DOHH2 (cell line): Measurements from ENCODE around the gene TCOF1.

Experiments used
- H3F3A ChIP-seq: fragments of 200-600 bp; sonication (generic), shearing (Covaris generic); 2 replicates; pipeline ENCODE4 v1.6.0; 2016; ENCODE audit warnings: antibody characterized with exemption, mild to moderate bottlenecking; ENCODE audit not compliant: control insufficient read depth, insufficient read depth
- H3K27ac ChIP-seq: fragments of 200-600 bp; sonication (generic); 2 replicates; pipeline ENCODE4 v1.5.1; 2014; ENCODE audit warnings: low read depth, mild to moderate bottlenecking, low read length, moderate library complexity
- H3K27me3 ChIP-seq: fragments of 200-600 bp; sonication (generic); 2 replicates; pipeline ENCODE4 v1.6.1; 2014; ENCODE audit warnings: mild to moderate bottlenecking, low read length, mixed read lengths; ENCODE audit not compliant: control insufficient read depth
- H3K36me3 ChIP-seq: fragments of 200-600 bp; sonication (generic); 2 replicates; pipeline ENCODE4 v1.6.1; 2014; ENCODE audit warnings: mild to moderate bottlenecking, low read length, moderate library complexity, mixed read lengths; ENCODE audit not compliant: control insufficient read depth
- H3K4me1 ChIP-seq: fragments of 200-600 bp; sonication (generic); 2 replicates; pipeline ENCODE4 v1.6.1; 2014; ENCODE audit warnings: mild to moderate bottlenecking, low read length, mixed read lengths; ENCODE audit not compliant: control insufficient read depth
- H3K4me2 ChIP-seq: fragments of 200-600 bp; sonication (generic); 2 replicates; pipeline ENCODE4 v1.6.0; 2014; ENCODE audit warnings: mild to moderate bottlenecking, low read length, moderate library complexity
- H3K4me3 ChIP-seq: fragments of 200-600 bp; sonication (generic); 2 replicates; pipeline ENCODE4 v1.5.1; 2014; ENCODE audit warnings: mild to moderate bottlenecking, low read length, mixed read lengths
- H3K79me2 ChIP-seq: fragments of 200-600 bp; sonication (generic); 2 replicates; pipeline ENCODE4 v1.6.1; 2014; ENCODE audit warnings: mild to moderate bottlenecking, low read length, mixed read lengths; ENCODE audit not compliant: control insufficient read depth
- H3K9me2 ChIP-seq: fragments of 200-600 bp; sonication (generic); replicated peaks from 2 replicates; pipeline ENCODE4 v1.6.1; 2014; ENCODE audit warnings: mild to moderate bottlenecking, low read length, mixed read lengths; ENCODE audit not compliant: control insufficient read depth
- H3K9me3 ChIP-seq: fragments of 200-600 bp; sonication (generic); 2 replicates; pipeline ENCODE4 v1.6.1; 2014; ENCODE audit warnings: antibody characterized with exemption, low read length, mixed read lengths; ENCODE audit not compliant: control insufficient read depth, insufficient read depth
- H4K20me1 ChIP-seq: fragments of 200-600 bp; sonication (generic); 2 replicates; pipeline ENCODE4 v1.6.0; 2014; ENCODE audit warnings: low read depth, mild to moderate bottlenecking, antibody characterized with exemption, low read length, moderate library complexity; ENCODE audit not compliant: control insufficient read depth, insufficient read depth
- CTCF ChIP-seq: fragments of 200-600 bp; sonication (generic); IDR thresholded peaks from one replicate; pipeline ENCODE4 v1.5.1; 2014; ENCODE audit warnings: antibody characterized with exemption, mild to moderate bottlenecking, low read depth, low read length; ENCODE audit not compliant: poor library complexity, severe bottlenecking
- EZH2phosphoT487 ChIP-seq: fragments of 200-600 bp; sonication (generic); IDR thresholded peaks from 2 replicates; pipeline ENCODE4 v1.6.1; 2017; ENCODE audit warnings: borderline replicate concordance, mild to moderate bottlenecking, antibody characterized with exemption, low read length, moderate library complexity, mixed read lengths

The TCOF1 gene

DNA sequence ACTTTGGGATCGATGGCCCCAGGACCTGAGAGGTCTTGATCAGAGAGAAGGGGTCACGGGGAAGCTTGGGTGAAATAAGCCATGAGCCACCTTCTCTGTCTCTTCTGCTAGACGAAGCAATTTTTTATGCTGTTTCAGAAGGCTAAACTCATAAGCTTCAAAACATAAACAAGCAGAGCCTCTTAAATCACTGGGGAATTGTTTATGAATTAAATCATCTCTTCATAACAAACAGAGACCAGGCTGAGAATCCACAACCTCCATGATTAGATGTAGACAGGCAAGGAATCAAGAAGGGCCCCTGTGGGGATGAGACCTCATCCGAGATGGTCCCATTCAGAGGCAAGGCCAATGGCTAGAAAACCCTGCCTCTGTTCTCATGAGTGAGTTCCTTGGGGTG is 21.7 kb upstream of the TCOF1 start:
- H3K27ac ChIP-seq = no peak overlapping the region
- no peaks in the 10 kb centered on the region for H3K9me3 ChIP-seq
- H3K4me2 ChIP-seq = no peak overlapping the region
- no peak overlapping the region for H3K4me3 ChIP-seq
- H3K79me2 ChIP-seq = no peaks in the 10 kb centered on the region
- TF ChIP-seq EZH2phosphoT487 (no peak), CTCF (no peak)
- H3K9me2 ChIP-seq = no peaks in the 10 kb centered on the region
- no peaks in the 10 kb centered on the region for H4K20me1 ChIP-seq
- H3F3A ChIP-seq = no peaks in the 10 kb centered on the region
- peaks cover 7% of the 10 kb centered on the region; the same call in 1 of the 2 replicates for H3K27me3 ChIP-seq
- no peaks in the 10 kb centered on the region for H3K4me1 ChIP-seq
- H3K36me3 ChIP-seq = no peaks in the 10 kb centered on the region

- Histone ChIP-seq H3K79me2 (no peaks in the 10 kb centered on the region), H3K27me3 (peaks cover 7% of the 10 kb centered on the region; the same call in 1 of the 2 replicates), H3K9me2 (no peaks in the 10 kb centered on the region), H3K36me3 (no peaks in the 10 kb centered on the region), H3F3A (no peaks in the 10 kb centered on the region), H3K4me2 (no peak overlapping the region), H4K20me1 (no peaks in the 10 kb centered on the region), H3K4me1 (no peaks in the 10 kb centered on the region), H3K4me3 (no peak overlapping the region), H3K9me3 (no peaks in the 10 kb centered on the region), H3K27ac (no peak overlapping the region)
- no peak for TF ChIP-seq CTCF
- no peak for TF ChIP-seq EZH2phosphoT487
These were observed 19.0 kb upstream of the TCOF1 start for GRCh38 chr5:150338546-150338945.

DNA sequence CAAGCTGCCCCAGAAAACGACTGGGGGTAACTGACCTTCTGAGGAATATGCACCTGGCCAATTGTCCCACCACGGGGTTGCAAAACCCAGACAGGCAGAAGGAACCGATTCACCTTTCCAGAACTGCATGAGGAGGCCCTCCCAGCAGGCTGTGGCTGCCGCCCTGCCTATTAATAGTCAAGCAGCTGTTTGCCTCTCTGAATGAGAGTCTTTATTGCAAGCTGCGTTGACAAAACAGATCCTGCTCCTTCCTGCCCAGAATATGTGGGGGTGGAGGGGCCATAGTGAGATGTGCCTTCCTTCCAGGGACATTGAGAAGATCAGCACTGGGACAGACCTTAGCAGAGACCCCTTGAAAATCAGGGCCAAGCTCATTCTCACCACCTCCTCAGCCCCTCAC is 18.3 kb upstream of the TCOF1 start:
- TF ChIP-seq EZH2phosphoT487 (no peak), CTCF (no peak)
- Histone ChIP-seq H3K9me2 (no peaks in the 10 kb centered on the region), H3K4me1 (no peaks in the 10 kb centered on the region), H3K36me3 (no peaks in the 10 kb centered on the region), H4K20me1 (no peaks in the 10 kb centered on the region), H3K79me2 (no peaks in the 10 kb centered on the region), H3F3A (no peaks in the 10 kb centered on the region), H3K27me3 (peaks cover 7% of the 10 kb centered on the region; the same call in 1 of the 2 replicates), H3K4me3 (no peak overlapping the region), H3K27ac (no peak overlapping the region), H3K4me2 (no peak overlapping the region), H3K9me3 (no peaks in the 10 kb centered on the region)
